Measurements from ENCODE around the gene ZNRF2. TPM values are rescaled to one million over a fixed set of nuclear protein-coding genes. Genes with fewer than 3 reads are reported as not detected.

ZNRF2 gene
- total RNA-seq, 1 donor from 2014 or later: 31.7 TPM

- intact Hi-C loops (cut with DNase I): no loop called here
Measured at GRCh38 chr7:30249986-30250774, 34.2 kb upstream of the ZNRF2 start.

GRCh38 chr7:30251708-30252329 lies 32.6 kb upstream of the ZNRF2 start:
- Histone ChIP-seq H3K4me1 (peaks cover 0 to 7% of the 10 kb centered on the region in 2 donors), H3K36me3 (no peaks in the 10 kb centered on the region), H3K9me3 (no peaks in the 10 kb centered on the region), H3K27me3 (no peaks in the 10 kb centered on the region), H3K4me3 (no peak overlapping the region), H3K27ac (no peak overlapping the region)
- intact Hi-C loops (cut with DNase I): no loop called here
- DNase-seq (ENCODE audit: low spot score in 2 of 2): no peak
- no peak for TF ChIP-seq CTCF (IDR thresholded peaks at IDR 0.05)

More at GRCh38 chr7:30249986-30250774, 34.2 kb upstream of the ZNRF2 start:
- H3K4me3 ChIP-seq: no peak overlapping the region
- TF ChIP-seq CTCF (IDR thresholded peaks at IDR 0.05): no peak
- no peaks in the 10 kb centered on the region for H3K36me3 ChIP-seq
- no peak overlapping the region for H3K27ac ChIP-seq
- no peaks in the 10 kb centered on the region for H3K9me3 ChIP-seq
- DNase-seq (ENCODE audit: low spot score in 2 of 2): no peak
- no peaks in the 10 kb centered on the region for H3K27me3 ChIP-seq
- H3K4me1 ChIP-seq: peaks cover 0 to 7% of the 10 kb centered on the region in 2 donors

- intact Hi-C loops (cut with DNase I): no loop called here
- Histone ChIP-seq H3K4me3 (no peak overlapping the region), H3K27ac (no peak overlapping the region), H3K9me3 (no peaks in the 10 kb centered on the region), H3K27me3 (no peaks in the 10 kb centered on the region), H3K4me1 (peaks cover 0 to 7% of the 10 kb centered on the region in 2 donors), H3K36me3 (no peaks in the 10 kb centered on the region)
- no peak for DNase-seq (ENCODE audit: low spot score in 2 of 2)
- no peak for TF ChIP-seq CTCF (IDR thresholded peaks at IDR 0.05)
Measured at GRCh38 chr7:30252885-30253795, 31.3 kb upstream of the ZNRF2 start.

- Histone ChIP-seq H3K9me3 (no peaks in the 10 kb centered on the region), H3K4me3 (no peak overlapping the region), H3K36me3 (no peaks in the 10 kb centered on the region), H3K4me1 (peaks cover 0 to 7% of the 10 kb centered on the region in 2 donors), H3K27me3 (no peaks in the 10 kb centered on the region), H3K27ac (no peak overlapping the region)
- intact Hi-C loops (cut with DNase I): no loop called here
- DNase-seq (ENCODE audit: low spot score in 2 of 2): no peak
- no peak for TF ChIP-seq CTCF (IDR thresholded peaks at IDR 0.05)
Measured at GRCh38 chr7:30253796-30254165, 30.6 kb upstream of the ZNRF2 start.

GRCh38 chr7:30254248-30254647 lies 30.1 kb upstream of the ZNRF2 start:
- no peak overlapping the region for H3K4me3 ChIP-seq
- H3K27me3 ChIP-seq: no peaks in the 10 kb centered on the region
- no peaks in the 10 kb centered on the region for H3K9me3 ChIP-seq
- H3K36me3 ChIP-seq: no peaks in the 10 kb centered on the region
- H3K27ac ChIP-seq: no peak overlapping the region
- peaks cover 0 to 7% of the 10 kb centered on the region in 2 donors for H3K4me1 ChIP-seq
- intact Hi-C loops (cut with DNase I): no loop called here
- no peak for DNase-seq (ENCODE audit: low spot score in 2 of 2)
- TF ChIP-seq CTCF (IDR thresholded peaks at IDR 0.05): no peak
